Cardiac muscle cell (in vitro differentiated cells and primary cell): Measurements from ENCODE around the gene SGF29. TPM values are rescaled to one million over a fixed set of nuclear protein-coding genes. Genes with fewer than 3 reads are reported as not detected.
A peak's percentile ranks its signal among the peaks of the same experiment; 100 is the strongest.
"Not testable (repeated sequence)": the region's sequence is repeated elsewhere in the genome, so short reads cannot be mapped to it uniquely, and the experiment has no call there.

Experiments used
- DNase-seq, 2 donors: peaks; one replicate each; pipeline versions ENCODE4 v3.0.0 to v3.0.0-alpha.2; 2010 to 2017; ENCODE audit warnings: low read depth in 1 of 2, low spot score in 1 of 2
- H3K27ac ChIP-seq: fragments of 200-600 bp; sonication (generic); 2 replicates; pipeline ENCODE4 v1.5.1; 2016
- H3K27me3 ChIP-seq: fragments of 200-600 bp; sonication (generic); 2 replicates; pipeline ENCODE4 v1.6.0; 2016; ENCODE audit warnings: control low read depth
- H3K36me3 ChIP-seq: fragments of 200-600 bp; sonication (generic); 2 replicates; pipeline ENCODE4 v1.5.1; 2016; ENCODE audit warnings: control low read depth
- H3K4me1 ChIP-seq: fragments of 200-600 bp; sonication (generic); 2 replicates; pipeline ENCODE4 v1.8.1; 2017; ENCODE audit warnings: low read depth, mild to moderate bottlenecking, mixed run types
- H3K4me3 ChIP-seq: fragments of 200-600 bp; sonication (generic); 2 replicates; pipeline ENCODE4 v1.5.1; 2016; ENCODE audit warnings: mild to moderate bottlenecking
- H3K9me3 ChIP-seq: fragments of 200-600 bp; sonication (generic); 2 replicates; pipeline ENCODE4 v1.5.1; 2017; ENCODE audit warnings: low read depth, mild to moderate bottlenecking, control low read depth
- polyA plus RNA-seq: library from polyadenylated mRNA; unstranded; fragments of >200 nt; fragmentation: Nextera tagmentation; extraction: Ambion mirVana; gene quantifications from 2 replicates; pipeline ENCODE4 v1.2.1, GENCODE V29; 2016
- total RNA-seq: library from RNA; depleted of rRNA; stranded (reverse); fragments of >200 nt; gene quantifications from 2 replicates; pipeline ENCODE4 v1.2.3, GENCODE V29; 2016
- TF ChIP-seq, protein P1 (sequence below): IDR thresholded peaks from 2 replicates; pipeline ENCODE4 v1.5.1; 2012; ENCODE audit warnings: low read depth, mild to moderate bottlenecking, low read length

The SGF29 gene
- total and polyA plus RNA-seq, 2 experiments from 2014 or later = 21.7 to 28.8 TPM

DNA sequence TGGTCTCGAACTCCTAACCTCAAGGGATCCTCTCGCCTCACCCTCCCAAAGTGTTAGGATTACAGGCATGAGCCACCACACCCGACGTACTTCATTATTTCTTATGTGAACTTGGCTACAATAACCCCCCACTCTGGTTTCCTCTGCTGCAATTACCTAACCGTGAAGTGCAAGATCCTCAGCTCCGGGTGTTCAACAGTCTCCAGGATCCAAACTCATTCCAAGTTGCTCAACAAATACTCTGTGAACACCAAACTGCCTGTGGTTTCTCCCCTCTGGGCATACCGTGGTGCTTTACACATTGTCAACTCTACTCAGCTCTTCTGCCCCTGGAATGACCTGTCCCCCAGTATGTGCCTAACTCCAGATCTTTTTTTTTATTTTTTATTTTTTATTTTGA lies 62.9 kb downstream of the SGF29 start:
- peak in 1 of 2 donors; percentile 26 for DNase-seq

DNA sequence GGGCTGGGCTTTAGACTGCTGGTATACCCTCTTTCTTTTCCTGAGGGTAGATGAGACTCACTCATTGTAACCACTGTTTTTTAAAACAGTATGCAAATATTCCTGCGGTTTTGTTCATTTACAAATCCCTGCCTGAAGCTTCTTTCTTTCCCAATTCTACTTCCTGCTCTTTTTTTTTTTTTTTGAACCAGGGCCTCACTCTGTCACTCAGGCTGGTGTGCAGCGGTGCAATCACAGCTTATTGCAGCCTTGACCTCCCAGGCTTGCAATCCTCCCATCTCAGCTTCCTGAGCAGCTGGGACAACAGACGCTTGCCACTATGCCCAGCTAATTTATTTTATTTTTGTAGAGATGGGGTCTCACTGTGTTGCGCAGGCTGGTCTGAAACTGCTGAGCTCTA lies 64.2 kb downstream of the SGF29 start:
- TF ChIP-seq, protein P1, sequence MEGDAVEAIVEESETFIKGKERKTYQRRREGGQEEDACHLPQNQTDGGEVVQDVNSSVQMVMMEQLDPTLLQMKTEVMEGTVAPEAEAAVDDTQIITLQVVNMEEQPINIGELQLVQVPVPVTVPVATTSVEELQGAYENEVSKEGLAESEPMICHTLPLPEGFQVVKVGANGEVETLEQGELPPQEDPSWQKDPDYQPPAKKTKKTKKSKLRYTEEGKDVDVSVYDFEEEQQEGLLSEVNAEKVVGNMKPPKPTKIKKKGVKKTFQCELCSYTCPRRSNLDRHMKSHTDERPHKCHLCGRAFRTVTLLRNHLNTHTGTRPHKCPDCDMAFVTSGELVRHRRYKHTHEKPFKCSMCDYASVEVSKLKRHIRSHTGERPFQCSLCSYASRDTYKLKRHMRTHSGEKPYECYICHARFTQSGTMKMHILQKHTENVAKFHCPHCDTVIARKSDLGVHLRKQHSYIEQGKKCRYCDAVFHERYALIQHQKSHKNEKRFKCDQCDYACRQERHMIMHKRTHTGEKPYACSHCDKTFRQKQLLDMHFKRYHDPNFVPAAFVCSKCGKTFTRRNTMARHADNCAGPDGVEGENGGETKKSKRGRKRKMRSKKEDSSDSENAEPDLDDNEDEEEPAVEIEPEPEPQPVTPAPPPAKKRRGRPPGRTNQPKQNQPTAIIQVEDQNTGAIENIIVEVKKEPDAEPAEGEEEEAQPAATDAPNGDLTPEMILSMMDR = no peak
- Histone ChIP-seq H3K4me1 (peaks cover 9% of the 10 kb centered on the region), H3K9me3 (no peaks in the 10 kb centered on the region), H3K27ac (no peak overlapping the region), H3K4me3 (no peak overlapping the region), H3K36me3 (no peaks in the 10 kb centered on the region), H3K27me3 (no peaks in the 10 kb centered on the region)
- peak in 1 of 2 donors; percentile 65 for DNase-seq

More for the DNA sequence above, 62.9 kb downstream of the SGF29 start:
- H3K4me1 ChIP-seq = peaks cover 6% of the 10 kb centered on the region
- H3K36me3 ChIP-seq = no peaks in the 10 kb centered on the region
- no peak overlapping the region for H3K27ac ChIP-seq
- TF ChIP-seq, protein P1 = no peak
- no peaks in the 10 kb centered on the region for H3K9me3 ChIP-seq
- no peaks in the 10 kb centered on the region for H3K27me3 ChIP-seq
- no peak overlapping the region for H3K4me3 ChIP-seq

- not testable (repeated sequence) for H3K9me3 ChIP-seq, H3K27me3 ChIP-seq, H3K27ac ChIP-seq, H3K36me3 ChIP-seq, DNase-seq, H3K4me3 ChIP-seq, H3K4me1 ChIP-seq
These were observed 66.6 kb downstream of the SGF29 start for GRCh38 chr16:28620316-28620715.

GRCh38 chr16:28621481-28622155 lies 67.9 kb downstream of the SGF29 start:
- no peaks in the 10 kb centered on the region for H3K27me3 ChIP-seq
- no peaks in the 10 kb centered on the region for H3K36me3 ChIP-seq
- no peak overlapping the region for H3K4me3 ChIP-seq
- H3K4me1 ChIP-seq = peaks cover 9% of the 10 kb centered on the region
- H3K9me3 ChIP-seq = no peaks in the 10 kb centered on the region
- no peak for DNase-seq
- TF ChIP-seq, protein P1 = no peak
- no peak overlapping the region for H3K27ac ChIP-seq

- H3K27me3 ChIP-seq, H3K4me1 ChIP-seq, H3K4me3 ChIP-seq, DNase-seq, H3K27ac ChIP-seq, H3K9me3 ChIP-seq, H3K36me3 ChIP-seq: not testable (repeated sequence)
These were observed 68.9 kb downstream of the SGF29 start for GRCh38 chr16:28622532-28623171.

GRCh38 chr16:28623172-28623711 lies 69.5 kb downstream of the SGF29 start:
- H3K27ac ChIP-seq = no peak overlapping the region
- H3K4me3 ChIP-seq = no peak overlapping the region
- H3K27me3 ChIP-seq = no peaks in the 10 kb centered on the region
- no peaks in the 10 kb centered on the region for H3K9me3 ChIP-seq
- no peaks in the 10 kb centered on the region for H3K36me3 ChIP-seq
- TF ChIP-seq, protein P1 = no peak
- H3K4me1 ChIP-seq = peaks cover 9% of the 10 kb centered on the region
- DNase-seq = peak in 1 of 2 donors; percentile 44

GRCh38 chr16:28630905-28631304 lies 77.2 kb downstream of the SGF29 start:
- not testable (repeated sequence) for DNase-seq, H3K27ac ChIP-seq, H3K4me3 ChIP-seq, H3K4me1 ChIP-seq, H3K9me3 ChIP-seq, H3K36me3 ChIP-seq, H3K27me3 ChIP-seq

DNA sequence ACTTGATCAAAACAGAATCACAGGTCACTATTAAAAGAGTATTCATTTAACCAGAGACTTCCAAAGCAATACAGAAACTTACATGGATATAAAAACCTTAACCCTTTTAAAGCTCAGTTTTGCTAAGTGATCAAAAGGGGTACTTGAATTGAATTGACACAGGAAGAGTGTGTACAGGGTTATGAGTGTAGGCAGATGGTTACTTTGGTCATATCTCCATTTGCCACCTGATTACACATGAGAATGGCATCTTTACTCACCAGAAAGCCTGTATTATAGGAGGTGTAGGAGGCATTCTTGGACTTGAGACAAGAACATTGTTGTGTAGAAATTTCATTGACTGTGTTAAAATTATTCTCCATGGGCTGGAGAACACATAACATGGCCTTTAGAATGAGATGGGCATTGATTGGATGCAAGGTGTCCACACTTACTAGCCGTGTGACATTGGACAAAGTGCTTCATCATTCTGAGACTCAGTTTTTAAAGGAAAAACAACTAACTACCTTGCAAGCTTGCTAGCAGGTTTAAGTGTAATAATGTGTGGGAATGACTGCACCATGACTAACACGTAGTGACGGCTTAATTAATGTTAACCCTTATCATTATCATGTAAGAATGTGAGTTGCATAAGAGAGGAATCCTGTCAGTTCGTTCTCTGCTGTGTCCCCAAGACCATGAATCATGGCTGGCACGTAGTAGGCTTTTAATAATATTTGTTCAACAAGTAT lies 82.5 kb downstream of the SGF29 start:
- H3K4me3 ChIP-seq, H3K27me3 ChIP-seq, H3K27ac ChIP-seq, H3K9me3 ChIP-seq, H3K4me1 ChIP-seq, H3K36me3 ChIP-seq: not testable (repeated sequence)
- DNase-seq = peak in 1 of 2 donors; percentile 83

- H3K4me3 ChIP-seq, H3K27me3 ChIP-seq, DNase-seq, H3K9me3 ChIP-seq, H3K36me3 ChIP-seq, H3K27ac ChIP-seq, H3K4me1 ChIP-seq: not testable (repeated sequence)
These were observed 84.0 kb downstream of the SGF29 start, which contains the start of gene NPIPB8 for GRCh38 chr16:28637765-28638164. TSS of gene NPIPB8 (plus strand) at chr16:28638065. CDS start at chr16:28638361, 296 bp downstream.
